SU-DHL-6 (cell line): Measurements from ENCODE around the gene SEMA6A.

ENCODE experiments used
- H2AFZ ChIP-seq: fragments of 200-600 bp; sonication (generic); 2 replicates; pipeline ENCODE4 v1.6.1; 2014; ENCODE audit warnings: low read depth, mild to moderate bottlenecking, moderate library complexity, mixed read lengths, antibody characterized with exemption, low read length; ENCODE audit not compliant: severe bottlenecking
- H3F3A ChIP-seq: fragments of 200-600 bp; shearing (Covaris generic); 2 replicates; pipeline ENCODE4 v1.6.0; 2016; ENCODE audit warnings: antibody characterized with exemption, mild to moderate bottlenecking; ENCODE audit not compliant: insufficient read depth
- H3K27ac ChIP-seq: fragments of 200-600 bp; sonication (generic); 2 replicates; pipeline ENCODE4 v1.5.1; 2016; ENCODE audit warnings: low read depth, mild to moderate bottlenecking, low read length, moderate library complexity, mixed read lengths
- H3K27me3 ChIP-seq: fragments of 200-600 bp; sonication (generic), shearing (Covaris generic); 2 replicates; pipeline ENCODE4 v1.6.0; 2014; ENCODE audit warnings: mild to moderate bottlenecking, low read length
- H3K36me3 ChIP-seq: fragments of 200-600 bp; sonication (generic); 2 replicates; pipeline ENCODE4 v1.6.1; 2014; ENCODE audit warnings: mild to moderate bottlenecking, low read length, mixed read lengths
- H3K4me2 ChIP-seq: fragments of 300-600, 200-600 bp; shearing (Covaris generic), sonication (generic); 2 replicates; pipeline ENCODE4 v1.6.0; 2014; ENCODE audit warnings: low read length, low read depth, mild to moderate bottlenecking; ENCODE audit not compliant: poor library complexity, severe bottlenecking
- H3K4me3 ChIP-seq: fragments of 200-600 bp; sonication (generic); 2 replicates; pipeline ENCODE4 v1.5.1; 2014; ENCODE audit warnings: antibody characterized with exemption, low read length, mild to moderate bottlenecking, mixed read lengths; ENCODE audit not compliant: insufficient read depth, poor library complexity, severe bottlenecking
- H3K79me2 ChIP-seq: fragments of 200-600 bp; sonication (generic); 2 replicates; pipeline ENCODE4 v1.6.1; 2014; ENCODE audit warnings: mild to moderate bottlenecking, low read length, moderate library complexity; ENCODE audit not compliant: insufficient read depth
- H3K9ac ChIP-seq: fragments of 200-600 bp; sonication (generic); 2 replicates; pipeline ENCODE4 v1.7.0; 2014; ENCODE audit warnings: mild to moderate bottlenecking, low read length
- H3K9me2 ChIP-seq: fragments of 200-600 bp; sonication (generic); replicated peaks from 2 replicates; pipeline ENCODE4 v1.6.1; 2014; ENCODE audit warnings: low read length; ENCODE audit not compliant: insufficient read depth
- H3K9me3 ChIP-seq: fragments of 200-600 bp; sonication (generic); 2 replicates; pipeline ENCODE4 v1.6.1; 2014; ENCODE audit warnings: low read length, mixed read lengths; ENCODE audit not compliant: insufficient read depth
- H4K20me1 ChIP-seq: fragments of 200-600 bp; sonication (generic); 2 replicates; pipeline ENCODE4 v1.6.1; 2014; ENCODE audit warnings: low read depth, mild to moderate bottlenecking, antibody characterized with exemption, low read length, moderate library complexity, mixed read lengths
- EZH2phosphoT487 ChIP-seq: fragments of 200-600 bp; sonication (generic), shearing (Covaris generic); conservative IDR thresholded peaks from 2 replicates; pipeline ENCODE4 v1.6.1; 2018; ENCODE audit warnings: mild to moderate bottlenecking, antibody characterized with exemption, low read length, moderate library complexity, mixed read lengths
- TF ChIP-seq, protein P1 (sequence below): fragments of 200-600 bp; sonication (generic); IDR thresholded peaks from one replicate; pipeline ENCODE4 v1.5.1; 2017; ENCODE audit warnings: antibody characterized with exemption, mild to moderate bottlenecking, low read length, moderate library complexity; ENCODE audit not compliant: insufficient read depth, poor library complexity, severe bottlenecking

SEMA6A gene

DNA sequence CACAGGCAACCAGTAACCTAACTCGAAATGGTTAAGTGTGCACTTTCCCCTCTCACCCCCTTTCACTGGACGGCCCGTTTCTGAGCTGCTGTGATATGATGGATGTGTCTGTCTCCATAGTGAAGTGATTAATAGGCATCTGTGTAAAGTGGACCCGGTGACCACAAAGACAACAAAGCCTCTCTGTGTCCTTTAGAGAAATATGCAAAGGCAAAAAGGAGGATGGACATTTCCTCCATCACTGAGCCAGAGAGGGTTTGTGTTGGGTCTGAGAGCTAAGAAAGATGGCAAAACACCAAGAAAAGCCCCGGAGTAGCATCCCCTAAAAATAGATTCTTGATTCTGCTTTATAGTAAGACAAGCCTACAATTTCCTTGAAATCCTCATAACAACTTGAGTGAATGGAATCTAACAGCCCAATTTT, 120.6 kb downstream of the SEMA6A start:
- no peaks in the 10 kb centered on the region for H3F3A ChIP-seq
- H2AFZ ChIP-seq: no peak overlapping the region
- H3K4me2 ChIP-seq: no peak overlapping the region
- H3K36me3 ChIP-seq: no peaks in the 10 kb centered on the region
- H3K27ac ChIP-seq: no peak overlapping the region
- H3K9ac ChIP-seq: no peak overlapping the region
- no peaks in the 10 kb centered on the region for H3K27me3 ChIP-seq
- TF ChIP-seq, protein P1, sequence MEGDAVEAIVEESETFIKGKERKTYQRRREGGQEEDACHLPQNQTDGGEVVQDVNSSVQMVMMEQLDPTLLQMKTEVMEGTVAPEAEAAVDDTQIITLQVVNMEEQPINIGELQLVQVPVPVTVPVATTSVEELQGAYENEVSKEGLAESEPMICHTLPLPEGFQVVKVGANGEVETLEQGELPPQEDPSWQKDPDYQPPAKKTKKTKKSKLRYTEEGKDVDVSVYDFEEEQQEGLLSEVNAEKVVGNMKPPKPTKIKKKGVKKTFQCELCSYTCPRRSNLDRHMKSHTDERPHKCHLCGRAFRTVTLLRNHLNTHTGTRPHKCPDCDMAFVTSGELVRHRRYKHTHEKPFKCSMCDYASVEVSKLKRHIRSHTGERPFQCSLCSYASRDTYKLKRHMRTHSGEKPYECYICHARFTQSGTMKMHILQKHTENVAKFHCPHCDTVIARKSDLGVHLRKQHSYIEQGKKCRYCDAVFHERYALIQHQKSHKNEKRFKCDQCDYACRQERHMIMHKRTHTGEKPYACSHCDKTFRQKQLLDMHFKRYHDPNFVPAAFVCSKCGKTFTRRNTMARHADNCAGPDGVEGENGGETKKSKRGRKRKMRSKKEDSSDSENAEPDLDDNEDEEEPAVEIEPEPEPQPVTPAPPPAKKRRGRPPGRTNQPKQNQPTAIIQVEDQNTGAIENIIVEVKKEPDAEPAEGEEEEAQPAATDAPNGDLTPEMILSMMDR: no peak
- H3K9me2 ChIP-seq: no peaks in the 10 kb centered on the region
- no peaks in the 10 kb centered on the region for H3K9me3 ChIP-seq
- no peaks in the 10 kb centered on the region for H4K20me1 ChIP-seq
- H3K79me2 ChIP-seq: no peaks in the 10 kb centered on the region
- H3K4me3 ChIP-seq: no peak overlapping the region

DNA sequence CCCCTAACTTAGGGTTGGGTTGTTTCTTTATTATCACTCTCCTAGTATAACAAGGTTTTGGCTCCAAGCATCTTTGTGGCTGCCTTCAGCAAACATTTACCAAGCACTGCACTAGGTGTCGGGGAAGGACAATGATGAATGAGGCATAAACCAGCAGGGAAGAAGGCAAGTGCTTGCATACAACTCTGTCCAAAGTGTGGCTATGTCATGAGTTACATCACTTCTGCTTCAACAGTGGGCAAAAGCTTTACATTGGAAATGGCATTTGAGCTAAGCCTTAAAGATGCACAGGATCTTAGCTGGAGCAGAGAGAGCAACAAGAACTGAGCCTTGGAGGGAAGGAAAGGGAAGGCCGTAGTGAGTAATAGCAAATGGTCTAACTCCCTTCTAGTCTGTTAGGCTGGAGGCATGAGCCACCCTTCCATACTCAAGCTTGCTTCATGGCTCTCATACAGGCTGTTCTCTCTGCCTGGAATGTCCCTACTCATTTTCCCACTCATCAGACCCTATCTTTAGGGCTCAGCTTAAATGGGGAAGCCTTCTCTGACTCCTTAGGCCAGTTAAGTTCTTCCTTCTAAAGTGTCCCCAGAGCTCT, 121.8 kb downstream of the SEMA6A start:
- no peaks in the 10 kb centered on the region for H3K9me2 ChIP-seq
- TF ChIP-seq, protein P1: no peak
- no peaks in the 10 kb centered on the region for H3K9me3 ChIP-seq
- no peaks in the 10 kb centered on the region for H3F3A ChIP-seq
- H3K79me2 ChIP-seq: no peaks in the 10 kb centered on the region
- no peak overlapping the region for H3K4me3 ChIP-seq
- H4K20me1 ChIP-seq: no peaks in the 10 kb centered on the region
- no peak overlapping the region for H3K9ac ChIP-seq
- no peak overlapping the region for H3K27ac ChIP-seq
- no peak overlapping the region for H3K4me2 ChIP-seq
- H3K36me3 ChIP-seq: no peaks in the 10 kb centered on the region
- no peak overlapping the region for H2AFZ ChIP-seq
- no peaks in the 10 kb centered on the region for H3K27me3 ChIP-seq

DNA sequence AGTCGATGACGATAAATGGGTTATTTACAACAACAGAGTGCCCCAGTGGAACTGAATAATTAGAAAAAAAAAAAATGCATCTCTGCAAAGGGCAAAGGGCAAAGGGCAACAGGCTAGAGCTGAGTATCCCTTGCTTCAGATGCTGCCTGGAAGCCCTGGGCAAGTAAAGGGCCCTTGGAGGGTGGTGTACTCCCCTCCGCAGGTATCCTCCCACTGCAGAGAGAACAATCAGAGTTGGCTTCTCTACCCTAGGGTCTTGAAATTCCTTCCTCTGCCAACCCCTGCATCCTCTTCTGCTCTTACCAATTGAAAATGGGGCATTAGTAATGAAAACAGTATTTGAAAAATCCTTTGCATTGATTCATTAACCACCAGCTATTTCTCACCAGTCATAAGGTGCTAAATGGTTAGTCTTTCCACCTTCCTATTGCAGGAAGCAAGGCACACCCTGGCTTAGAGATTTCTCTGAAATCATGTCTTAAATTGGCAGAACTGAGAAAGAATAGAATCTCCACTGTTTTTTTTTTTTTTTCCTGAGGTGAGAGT, 122.6 kb downstream of the SEMA6A start:
- no peaks in the 10 kb centered on the region for H3K79me2 ChIP-seq
- H2AFZ ChIP-seq: no peak overlapping the region
- no peaks in the 10 kb centered on the region for H3F3A ChIP-seq
- no peak overlapping the region for H3K4me2 ChIP-seq
- H3K9ac ChIP-seq: no peak overlapping the region
- H3K27ac ChIP-seq: no peak overlapping the region
- H4K20me1 ChIP-seq: no peaks in the 10 kb centered on the region
- no peak overlapping the region for H3K4me3 ChIP-seq
- no peaks in the 10 kb centered on the region for H3K36me3 ChIP-seq
- H3K9me3 ChIP-seq: no peaks in the 10 kb centered on the region
- no peaks in the 10 kb centered on the region for H3K9me2 ChIP-seq
- TF ChIP-seq EZH2phosphoT487: no peak
- TF ChIP-seq, protein P1: no peak
- no peaks in the 10 kb centered on the region for H3K27me3 ChIP-seq
